NCI-H146 (cell line): Measurements from ENCODE around the gene CPHXL.

ENCODE experiments used
- DNase-seq: peaks from one replicate; lab custom pipeline; 2025; lab: John Stamatoyannopoulos, UW

Gene CPHXL

GRCh38 chr16:75726390-75726789 is at the start of gene CPHXL:
CPHXL (minus strand) TSS chr16:75726490; CDS start chr16:75726442, 48 bp downstream.
- DNase-seq = no peak

GRCh38 chr16:75774197-75774596 is 47.9 kb upstream of the CPHXL start:
- DNase-seq = no peak

- DNase-seq = no peak
Observed at GRCh38 chr16:75770051-75770450, 43.8 kb upstream of the CPHXL start.

GRCh38 chr16:75764154-75764768 is 38.0 kb upstream of the CPHXL start:
- peak; percentile 66 for DNase-seq

GRCh38 chr16:75763204-75763603 is 36.9 kb upstream of the CPHXL start:
- no peak for DNase-seq

GRCh38 chr16:75762746-75763145 is 36.5 kb upstream of the CPHXL start:
- DNase-seq = no peak

- no peak for DNase-seq
Observed at GRCh38 chr16:75761108-75761507, 34.8 kb upstream of the CPHXL start.

GRCh38 chr16:75760018-75760519 is 33.8 kb upstream of the CPHXL start:
- no peak for DNase-seq

- no peak for DNase-seq
Observed at GRCh38 chr16:75758215-75758614, 31.9 kb upstream of the CPHXL start.

GRCh38 chr16:75754141-75754540 is 27.9 kb upstream of the CPHXL start:
- no peak for DNase-seq

- peak; percentile 70 for DNase-seq
Observed at GRCh38 chr16:75750528-75750927, 24.2 kb upstream of the CPHXL start.

GRCh38 chr16:75746359-75746758 is 20.1 kb upstream of the CPHXL start:
- DNase-seq = no peak

GRCh38 chr16:75745823-75746222 is 19.5 kb upstream of the CPHXL start:
- DNase-seq = no peak

- no peak for DNase-seq
Observed at GRCh38 chr16:75745242-75745641, 19.0 kb upstream of the CPHXL start.

GRCh38 chr16:75742424-75743047 is 16.2 kb upstream of the CPHXL start:
- DNase-seq = no peak

GRCh38 chr16:75733305-75734211 is 7.3 kb upstream of the CPHXL start:
- DNase-seq = peak; percentile 37

- peak; percentile 0 for DNase-seq
Observed at GRCh38 chr16:75732871-75733270, 6.6 kb upstream of the CPHXL start.

GRCh38 chr16:75727221-75727620 is 931 bp upstream of the CPHXL start:
- DNase-seq = no peak

GRCh38 chr16:75718452-75718851 is 7.8 kb downstream of the CPHXL start:
- DNase-seq = no peak

- DNase-seq = no peak
Observed at GRCh38 chr16:75714661-75715060, 11.6 kb downstream of the CPHXL start.

GRCh38 chr16:75710344-75710743 is 15.9 kb downstream of the CPHXL start:
- DNase-seq = no peak

GRCh38 chr16:75703306-75703705 is 23.0 kb downstream of the CPHXL start:
- no peak for DNase-seq

- no peak for DNase-seq
Observed at GRCh38 chr16:75702242-75702641, 24.0 kb downstream of the CPHXL start.
